GM18868 (cell line): ENCODE results near the gene GTF3C2.
"Not testable (repeated sequence)": the region's sequence is repeated elsewhere in the genome, so short reads cannot be mapped to it uniquely, and the experiment has no call there.

Experiments
- ATAC-seq: cut with Tn5 transposase; IDR thresholded peaks from one replicate; pipeline ENCODE4 v1.9.1; 2021; ENCODE audit warnings: mild to moderate bottlenecking, moderate library complexity; ENCODE audit not compliant: unreplicated experiment

Gene GTF3C2

GRCh38 chr2:27323596-27324285 is 32.8 kb downstream of the GTF3C2 start:
- ATAC-seq = no peak

DNA sequence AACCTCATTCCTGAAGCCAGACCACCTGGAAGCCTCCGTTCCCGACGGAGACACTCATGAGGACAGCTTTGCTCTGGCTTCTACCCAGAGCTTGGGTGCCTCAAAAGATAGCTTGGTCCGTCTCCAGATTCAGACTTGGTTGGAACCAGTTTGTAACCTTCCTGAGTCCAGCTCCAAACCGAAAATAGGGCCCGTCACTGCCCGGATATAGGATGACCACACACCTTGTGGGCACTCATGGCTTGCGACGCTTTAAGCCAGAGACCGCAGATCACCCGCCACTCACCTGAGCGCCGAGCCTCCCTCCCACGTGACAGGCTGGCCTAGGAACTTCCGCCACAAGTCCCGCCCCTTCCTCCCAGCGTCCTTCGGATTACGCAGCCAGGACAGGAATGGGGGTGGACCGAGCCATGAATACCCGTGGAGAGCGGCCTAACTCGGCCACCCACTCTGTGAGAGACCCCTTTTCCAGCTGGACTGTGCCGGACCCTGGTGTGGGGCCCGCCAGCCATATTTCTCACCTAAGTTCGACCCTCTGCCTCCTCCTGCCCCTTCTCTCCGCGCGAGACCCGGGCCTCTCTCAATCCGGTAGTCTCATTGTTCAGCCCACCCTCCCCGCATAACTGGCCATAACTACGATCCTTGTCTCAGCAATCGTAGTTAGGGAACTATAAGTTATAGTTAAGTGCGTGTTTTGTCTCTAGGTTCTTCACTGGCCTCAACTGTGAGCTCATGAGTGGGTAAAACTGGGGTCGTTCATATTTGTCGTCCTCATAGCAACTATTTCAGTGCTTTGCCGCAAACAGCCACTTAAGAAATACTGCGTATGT is 33.6 kb downstream of the GTF3C2 start, which contains the start of gene MPV17:
Gene MPV17 (minus strand): TSS at position 332 of the 830 bp plus-strand sequence. CDS start 580 bp downstream, outside the sequence.
- peak; percentile 94 for ATAC-seq

DNA sequence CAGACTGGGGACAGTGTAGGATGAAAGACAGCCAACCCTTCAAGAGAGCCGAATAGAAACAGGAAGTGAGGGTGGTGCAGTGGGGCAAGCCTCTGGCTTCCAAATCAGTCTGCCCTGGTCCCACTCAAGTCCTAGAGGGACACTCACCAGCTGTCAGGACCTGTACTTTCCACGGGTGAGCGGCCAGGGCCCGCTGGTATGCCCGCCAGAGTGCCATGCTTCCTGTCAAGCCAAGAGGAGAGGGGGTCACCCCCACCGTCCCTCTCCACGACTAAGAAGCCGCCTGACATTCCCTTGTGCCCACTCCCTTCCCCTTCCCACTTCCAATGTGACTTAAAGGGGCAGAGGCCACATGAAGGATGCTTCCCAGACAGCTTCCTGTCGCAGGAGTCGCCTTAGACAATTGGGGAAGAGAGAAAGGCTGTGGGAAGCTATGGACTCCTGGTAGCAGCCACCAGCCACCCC is 34.2 kb downstream of the GTF3C2 start:
- no peak for ATAC-seq

DNA sequence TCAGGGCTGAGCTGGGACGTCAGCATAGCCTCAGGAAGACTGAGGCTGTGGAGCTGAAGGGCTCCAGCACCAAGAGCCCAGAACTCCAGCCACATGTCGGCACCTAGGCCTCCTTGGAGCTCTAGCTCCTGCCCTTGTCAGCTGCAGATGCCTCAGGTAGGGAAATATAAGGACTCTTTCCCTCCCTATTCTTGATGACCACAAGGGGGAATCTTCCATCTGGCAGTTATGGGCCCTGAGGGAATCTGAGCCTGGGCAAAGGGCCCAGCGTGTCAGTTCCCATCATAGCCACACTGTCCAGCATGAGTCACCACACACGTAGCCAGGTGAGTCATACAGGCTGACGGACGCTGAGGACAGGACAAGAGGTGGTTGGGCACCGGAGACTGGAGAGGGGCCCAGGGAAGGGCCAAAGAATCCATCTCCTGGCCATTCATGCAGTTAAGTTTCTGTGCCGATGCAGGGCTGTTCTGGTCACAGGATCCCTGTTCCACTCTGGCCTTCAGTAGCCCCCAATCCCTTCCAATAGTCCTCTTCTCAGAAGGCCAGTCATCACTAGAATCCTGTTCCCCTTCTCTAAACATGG is 35.5 kb downstream of the GTF3C2 start:
- no peak for ATAC-seq

DNA sequence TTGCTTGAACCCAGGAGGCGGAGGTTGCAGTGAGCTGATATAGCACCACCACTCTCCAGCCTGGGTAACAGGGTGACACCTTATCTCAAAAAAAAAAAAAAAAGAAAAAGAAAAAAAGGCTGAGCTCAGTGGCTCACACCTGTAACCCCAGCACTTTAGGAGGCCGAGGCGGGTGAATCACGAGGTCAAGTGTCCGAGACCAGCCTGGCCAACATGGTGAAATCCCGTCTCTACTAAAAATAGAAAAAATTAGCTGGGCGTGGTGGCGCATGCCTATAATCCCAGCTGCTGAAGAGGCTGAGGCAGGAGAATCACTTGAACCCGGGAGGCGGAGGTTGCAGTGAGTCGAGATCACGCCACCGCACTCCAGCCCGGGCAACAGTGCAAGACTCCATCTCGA is 36.7 kb downstream of the GTF3C2 start:
- ATAC-seq = not testable (repeated sequence)

DNA sequence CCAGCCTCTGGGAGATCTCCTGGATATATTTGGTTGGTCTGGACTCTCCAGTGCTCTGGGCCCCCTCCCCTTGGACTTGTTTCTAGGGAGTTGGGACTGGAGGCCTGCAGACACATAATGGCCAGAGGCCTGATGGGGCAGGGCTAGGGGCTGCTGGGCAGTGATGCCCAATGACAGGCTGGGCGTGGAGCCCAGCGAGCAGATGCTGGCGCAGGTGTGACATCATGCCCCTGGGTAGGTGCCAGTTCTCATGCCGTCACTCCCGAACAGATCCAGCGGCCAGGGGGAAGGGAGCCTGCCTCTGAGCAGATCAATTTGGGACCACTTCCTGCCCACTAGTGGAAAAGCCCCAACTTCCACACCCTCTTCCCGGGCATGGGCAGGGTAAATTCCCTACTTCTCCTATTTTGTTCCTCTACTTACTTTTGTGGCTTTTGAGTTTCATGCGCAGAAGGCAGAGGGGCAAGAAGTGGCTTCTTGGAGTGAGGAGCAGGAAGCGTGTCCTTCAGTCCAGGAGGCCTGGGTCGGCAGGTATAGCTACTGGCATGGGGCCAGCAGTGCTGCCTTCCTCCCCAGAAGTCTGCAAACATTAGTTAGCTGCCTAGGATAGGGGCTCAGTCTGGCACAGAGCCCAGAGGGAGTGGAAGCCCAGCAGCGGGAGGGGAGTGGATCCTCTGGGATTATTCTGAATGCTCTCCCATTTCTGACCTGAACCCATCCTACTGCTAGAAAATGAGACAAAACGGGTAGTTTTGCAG is 39.7 kb downstream of the GTF3C2 start:
- no peak for ATAC-seq

DNA sequence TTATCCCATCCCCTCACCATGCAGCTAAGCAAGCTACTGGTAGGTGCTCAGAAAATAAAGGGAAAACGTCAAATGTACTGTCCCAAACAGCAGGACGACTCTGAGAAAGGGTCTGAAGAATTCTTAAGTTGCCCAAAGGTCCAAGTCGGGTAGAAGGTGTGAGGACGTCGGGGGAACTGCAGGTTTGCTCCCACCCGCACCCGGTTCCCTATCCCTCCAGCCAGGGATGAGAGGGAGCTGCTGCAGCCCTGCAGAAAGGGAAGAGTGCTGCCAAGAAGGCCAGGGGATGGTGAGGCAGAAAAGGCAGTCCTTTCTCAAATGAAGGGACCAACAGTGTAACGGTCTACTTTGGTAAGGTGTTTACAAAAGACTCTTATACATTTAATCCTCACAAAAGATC is 41.4 kb downstream of the GTF3C2 start:
- ATAC-seq = no peak

DNA sequence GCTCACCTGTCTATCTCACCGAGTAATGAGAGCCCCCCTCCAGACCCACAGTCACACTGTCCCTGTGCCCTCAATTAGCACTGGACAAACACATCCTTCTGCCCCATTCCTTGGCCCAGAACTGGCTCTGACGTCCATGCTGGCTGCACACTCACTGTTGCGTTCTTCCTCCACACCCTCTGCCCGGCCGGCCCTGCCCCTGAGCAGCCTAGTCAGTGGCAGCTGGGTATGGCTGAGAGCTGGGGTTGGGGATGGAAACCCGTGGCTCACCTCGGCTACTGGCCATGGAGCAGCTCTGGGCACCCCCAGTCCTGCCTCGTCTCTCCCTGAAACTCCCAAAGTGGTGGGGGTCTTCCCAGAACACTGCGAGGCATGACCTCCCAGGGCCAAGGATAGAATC is 41.9 kb downstream of the GTF3C2 start:
- ATAC-seq = no peak

DNA sequence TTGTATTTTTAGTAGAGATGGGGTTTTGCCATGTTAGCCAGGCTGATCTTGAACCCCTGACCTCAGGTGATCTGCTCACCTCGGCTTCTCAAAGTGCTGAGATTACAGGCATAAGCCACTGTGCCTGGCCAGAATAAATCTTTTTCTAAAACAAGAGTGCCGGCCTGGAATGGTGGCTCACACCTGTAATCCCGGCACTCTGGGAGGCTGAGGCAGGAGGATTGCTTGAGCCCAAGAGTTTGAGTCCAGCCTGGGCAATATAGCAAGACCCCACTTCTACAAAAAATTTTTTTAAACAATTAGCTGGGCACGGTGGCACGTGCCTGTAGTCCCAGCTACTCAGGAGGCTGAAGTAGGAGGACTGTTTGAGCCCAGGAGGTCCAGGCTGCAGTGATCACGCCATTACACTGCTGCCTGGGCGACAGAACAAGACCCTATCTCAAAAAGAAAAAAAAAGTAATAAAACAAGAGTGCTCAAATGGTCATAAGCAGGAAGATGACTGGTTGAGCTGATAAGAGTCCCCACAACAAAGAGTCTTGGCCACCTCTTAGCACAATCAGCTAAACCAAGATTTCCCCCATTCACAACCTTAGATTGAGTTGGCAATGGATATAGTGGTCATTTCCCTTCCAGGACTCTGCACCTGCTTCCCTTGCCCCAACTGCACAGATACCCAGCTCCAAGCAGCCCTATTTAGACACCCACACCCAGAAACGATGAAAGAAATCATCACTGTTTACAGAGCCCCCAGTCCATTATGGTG is 42.5 kb downstream of the GTF3C2 start:
- no peak for ATAC-seq

DNA sequence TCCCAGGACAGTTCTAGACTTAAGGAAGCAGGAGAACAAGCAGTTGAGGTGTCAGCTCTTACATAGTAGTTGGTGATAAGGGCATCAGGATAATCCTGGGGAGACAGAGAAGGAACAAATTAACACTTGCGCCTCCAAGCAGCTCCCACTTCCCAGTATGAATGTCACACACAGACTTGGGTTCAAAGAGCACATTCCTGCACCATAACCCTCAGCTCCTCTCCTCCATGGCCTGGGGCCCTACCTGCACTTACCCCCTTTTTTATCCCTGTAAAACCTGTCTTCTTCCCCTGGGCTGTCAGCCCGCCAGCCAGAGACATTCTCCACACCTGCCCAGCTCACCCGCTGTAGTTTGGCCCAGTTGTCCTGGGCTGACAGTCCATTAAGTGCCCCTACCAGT is 44.4 kb downstream of the GTF3C2 start:
- no peak for ATAC-seq

DNA sequence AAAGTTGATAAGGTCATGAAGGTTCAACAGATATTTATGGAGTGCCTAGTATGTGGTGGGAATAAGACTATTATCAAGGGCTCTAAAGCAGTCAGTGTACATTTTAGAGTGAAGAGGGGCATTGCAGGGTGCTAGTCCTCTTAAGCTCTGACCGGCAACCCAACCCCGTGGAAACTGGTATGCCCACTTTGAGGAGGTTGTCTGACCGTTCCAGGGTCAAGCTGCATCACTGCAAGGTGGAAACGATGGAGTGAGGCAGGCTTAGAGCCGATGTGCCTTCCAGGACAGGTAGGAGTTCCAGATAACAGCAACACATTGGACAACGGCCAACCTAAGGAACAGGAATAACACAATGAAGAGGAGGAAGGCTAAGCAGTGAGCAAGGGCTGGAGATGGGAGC is 46.9 kb downstream of the GTF3C2 start:
- no peak for ATAC-seq

DNA sequence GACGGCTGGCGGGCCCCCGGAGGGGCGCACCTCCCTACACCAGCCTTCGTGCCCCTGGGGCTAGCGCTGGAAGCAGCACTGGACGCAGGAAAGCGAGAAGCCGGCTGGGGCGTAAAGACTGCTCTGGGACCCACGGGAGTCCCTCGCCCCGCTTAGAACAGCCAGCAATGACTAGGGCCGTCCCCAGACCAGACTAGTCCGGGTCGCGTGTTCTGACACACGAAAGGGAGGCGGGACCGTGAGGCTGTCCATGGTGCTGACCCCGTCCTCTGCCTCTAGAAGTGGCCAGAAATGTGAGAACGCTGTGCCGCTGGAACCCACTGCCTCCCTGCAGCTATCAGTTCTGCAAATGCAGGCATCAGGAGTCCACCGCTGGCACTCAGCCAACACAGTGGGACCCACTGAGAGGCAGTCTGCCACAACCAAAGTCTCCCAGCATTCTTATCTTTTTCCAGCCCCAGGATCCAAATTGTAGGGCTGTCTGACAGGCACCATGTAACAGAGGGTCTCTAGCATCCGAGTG is 48.1 kb downstream of the GTF3C2 start, which contains the start of gene UCN:
Gene UCN (minus strand): TSS at position 87 of the 523 bp plus-strand sequence. CDS start 550 bp downstream, outside the sequence.
- no peak for ATAC-seq

GRCh38 chr2:27307545-27308358 is 48.8 kb downstream of the GTF3C2 start:
- ATAC-seq = no peak

DNA sequence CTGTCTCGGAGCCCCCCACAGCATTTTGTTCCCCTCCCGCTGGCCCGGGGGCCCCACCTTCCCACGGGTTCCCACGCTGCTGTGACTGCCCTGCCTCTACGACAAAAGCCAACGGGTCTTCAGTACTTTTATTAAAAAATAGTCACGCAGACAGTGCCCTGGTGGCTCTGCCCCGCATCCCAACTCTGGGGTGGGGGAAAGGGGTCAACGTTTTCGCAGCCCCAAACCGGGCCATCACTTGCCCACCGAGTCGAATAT is 49.3 kb downstream of the GTF3C2 start:
- no peak for ATAC-seq

DNA sequence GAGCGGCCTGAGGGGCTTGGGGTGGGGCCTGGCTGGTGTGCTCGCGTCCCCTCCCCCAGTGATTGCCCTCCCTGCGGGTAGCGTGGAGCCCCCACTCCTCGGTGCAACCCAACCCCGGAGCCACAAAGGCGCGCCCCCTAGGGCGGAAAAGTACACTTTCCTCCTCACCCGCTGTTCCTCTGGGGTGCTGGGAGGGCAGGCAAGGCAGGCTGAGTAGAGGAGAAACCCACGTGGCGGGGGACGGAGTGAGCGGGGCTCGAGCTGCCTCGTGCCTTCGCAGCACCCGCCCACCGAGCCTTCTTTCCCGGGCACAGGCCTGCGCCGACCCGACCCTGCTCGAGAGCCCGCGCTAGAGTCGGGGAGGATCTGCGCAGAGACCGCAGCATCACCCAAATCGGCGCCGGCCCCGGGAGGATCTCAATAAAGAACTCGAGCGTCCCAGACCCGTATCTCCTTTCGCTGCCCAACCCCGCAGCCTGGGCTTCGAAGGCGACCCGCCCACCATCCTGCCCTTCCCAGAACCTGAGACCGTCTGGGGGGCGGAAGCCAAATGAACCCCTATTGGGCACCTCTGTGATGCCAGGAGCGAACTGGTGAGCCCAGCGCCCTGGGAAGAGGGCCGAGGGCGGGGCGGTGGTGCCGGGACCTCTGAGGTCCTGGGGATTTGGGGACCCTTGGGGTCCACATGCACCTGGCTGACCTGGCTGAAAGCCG is 49.8 kb downstream of the GTF3C2 start:
- ATAC-seq = no peak

DNA sequence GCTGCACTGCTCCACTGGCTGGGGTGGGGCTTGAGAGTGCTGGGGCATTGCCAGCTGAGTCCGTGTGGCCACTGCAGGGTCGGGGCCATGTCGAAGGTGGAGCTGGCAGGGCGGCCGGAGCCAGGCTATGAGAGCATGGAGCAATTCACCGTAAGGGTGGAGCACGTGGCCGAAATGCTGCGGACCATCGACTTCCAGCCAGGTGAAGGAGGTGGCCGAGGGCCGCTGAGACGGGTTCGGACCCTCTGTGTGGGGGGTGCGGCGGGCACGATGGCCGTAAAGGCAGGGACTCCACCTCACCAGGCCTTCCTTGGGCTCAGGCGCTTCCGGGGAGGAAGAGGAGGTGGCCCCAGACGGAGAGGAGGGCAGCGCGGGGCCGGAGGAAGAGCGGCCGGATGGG is 50.4 kb downstream of the GTF3C2 start:
- no peak for ATAC-seq

DNA sequence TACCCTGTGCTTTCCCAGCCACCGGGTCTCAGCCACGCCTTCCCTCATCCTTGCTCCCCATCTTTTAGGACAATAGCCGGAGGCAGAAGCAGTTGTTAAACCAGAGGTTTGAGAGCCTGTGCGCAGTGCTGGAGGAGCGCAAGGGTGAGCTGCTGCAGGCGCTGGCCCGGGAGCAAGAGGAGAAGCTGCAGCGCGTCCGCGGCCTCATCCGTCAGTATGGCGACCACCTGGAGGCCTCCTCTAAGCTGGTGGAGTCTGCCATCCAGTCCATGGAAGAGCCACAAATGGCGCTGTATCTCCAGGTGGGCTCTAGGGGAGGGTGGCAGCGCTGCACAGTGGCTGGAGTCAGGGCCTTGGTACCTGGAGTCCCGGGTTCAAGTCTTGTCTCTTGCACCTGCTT is 51.0 kb downstream of the GTF3C2 start:
- no peak for ATAC-seq

DNA sequence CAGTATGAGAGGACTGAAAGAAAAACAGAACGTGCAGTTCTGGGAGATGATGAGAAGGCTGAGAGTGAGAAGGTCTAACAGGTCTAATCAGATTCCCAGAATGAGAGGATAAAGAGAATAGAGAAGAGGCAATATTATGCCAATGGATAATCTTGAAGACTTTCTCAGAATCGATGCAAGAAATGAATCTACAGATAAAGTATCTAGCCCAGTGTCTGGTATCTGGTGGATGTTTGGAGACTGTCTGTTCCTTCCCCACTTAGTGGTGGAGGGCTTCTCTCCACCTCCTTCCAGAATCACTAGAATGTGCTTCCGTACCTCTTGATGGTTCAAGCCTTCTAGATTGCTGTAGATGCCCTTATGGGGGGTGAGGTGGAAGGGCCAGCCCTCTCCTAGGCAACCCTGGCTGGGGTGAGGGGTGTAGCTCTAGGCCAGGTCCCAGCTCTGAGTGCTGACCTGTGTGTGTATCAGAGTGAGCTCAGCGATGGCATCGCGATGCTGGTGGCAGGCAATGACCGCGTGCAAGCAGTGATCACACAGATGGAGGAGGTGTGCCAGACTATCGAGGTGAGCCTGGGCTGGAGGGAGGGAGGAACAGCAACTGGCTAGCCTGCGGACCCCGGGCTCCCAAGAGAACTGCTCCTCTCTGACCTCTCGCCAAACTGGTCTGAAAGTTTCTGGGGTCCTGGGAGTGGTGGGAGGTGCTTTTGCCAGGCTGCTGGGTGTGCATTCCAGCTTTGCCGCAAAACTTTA is 51.9 kb downstream of the GTF3C2 start:
- no peak for ATAC-seq
